A204.1 (cell line): ENCODE data around the gene LINC01488.

Source experiments
- FAIRE-seq: peaks from 2 replicates; lab custom pipeline; 2012; peaks lifted over from hg19 to GRCh38; lab: Jason Lieb, UNC

LINC01488 gene

GRCh38 chr11:69479591-69480271, 1.7 kb upstream of the LINC01488 start:
- FAIRE-seq, result no peak

- FAIRE-seq, result no peak
These were observed 693 bp upstream of the LINC01488 start for GRCh38 chr11:69480547-69481392.

DNA sequence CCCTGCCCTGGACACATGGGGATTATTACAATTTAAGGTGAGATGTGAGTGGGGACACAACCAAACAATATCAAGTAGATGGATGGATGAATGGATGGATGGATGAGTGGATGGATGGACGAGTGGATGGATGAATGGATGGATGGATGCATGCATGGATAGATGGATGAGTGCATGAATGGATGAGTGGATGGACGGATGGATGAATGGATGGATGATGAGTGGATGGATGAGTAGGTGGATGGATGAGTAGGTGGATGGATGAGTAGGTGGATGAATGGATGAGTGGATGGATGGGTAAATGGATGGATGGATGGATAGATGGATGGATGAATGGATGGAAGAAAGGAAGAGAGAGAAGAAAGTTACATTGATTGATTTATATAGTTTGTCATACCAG, 859 bp downstream of the LINC01488 start:
- FAIRE-seq, result no peak

DNA sequence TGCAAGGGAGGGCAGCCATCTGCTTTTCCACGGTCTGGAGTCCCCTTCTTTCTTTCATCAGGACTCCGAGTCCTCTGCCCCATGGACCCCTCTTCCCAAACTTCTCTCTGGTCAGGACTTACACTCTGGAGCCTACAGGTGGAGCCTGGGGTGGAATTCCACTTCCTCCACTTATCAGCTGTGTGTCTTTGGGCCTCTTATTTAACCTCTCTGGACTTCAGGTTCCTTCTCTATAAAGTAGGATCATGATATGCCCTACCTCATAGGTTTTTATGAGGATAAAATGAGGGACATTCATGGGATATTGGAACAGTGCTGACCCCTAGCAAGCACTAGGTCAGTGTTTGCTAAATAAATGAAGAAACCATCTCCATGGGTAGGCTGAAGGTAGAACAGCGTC, 1.7 kb downstream of the LINC01488 start:
- FAIRE-seq, result no peak

GRCh38 chr11:69483691-69484426, 2.4 kb downstream of the LINC01488 start:
- no peak for FAIRE-seq

GRCh38 chr11:69484427-69485259, 3.2 kb downstream of the LINC01488 start:
- no peak for FAIRE-seq

GRCh38 chr11:69485337-69486041, 4.0 kb downstream of the LINC01488 start:
- no peak for FAIRE-seq

GRCh38 chr11:69486056-69486772, 4.8 kb downstream of the LINC01488 start:
- FAIRE-seq, result no peak

DNA sequence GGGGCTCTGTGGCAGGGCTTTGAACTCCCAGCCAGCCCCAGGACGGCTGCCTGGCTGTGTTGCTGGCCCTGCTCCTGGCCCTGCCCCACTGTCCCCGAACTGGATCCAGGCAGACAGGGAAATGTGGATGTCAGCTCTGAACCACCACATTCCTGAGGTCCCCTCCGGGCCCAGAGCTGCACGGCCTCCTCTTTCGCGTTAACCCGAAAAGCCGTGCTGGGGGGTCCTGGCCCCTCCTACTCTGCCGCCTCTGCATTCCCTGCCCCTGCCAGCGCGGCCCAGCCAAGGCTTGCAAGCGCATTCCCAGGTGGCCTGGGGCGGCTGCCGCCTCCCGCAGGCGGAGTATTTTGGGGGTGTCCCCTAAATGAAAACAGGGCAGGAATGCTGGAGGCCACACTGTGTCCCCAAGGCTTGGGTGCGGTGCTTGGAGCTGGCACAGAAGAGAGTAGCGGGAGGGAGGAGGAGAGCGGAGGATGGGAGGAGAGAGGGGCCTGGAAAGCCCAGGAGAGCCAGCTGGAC, 5.4 kb downstream of the LINC01488 start:
- no peak for FAIRE-seq

- FAIRE-seq, result no peak
These were observed 5.9 kb downstream of the LINC01488 start for GRCh38 chr11:69487391-69487790.

- FAIRE-seq, result no peak
These were observed 6.5 kb downstream of the LINC01488 start for GRCh38 chr11:69487849-69488542.

DNA sequence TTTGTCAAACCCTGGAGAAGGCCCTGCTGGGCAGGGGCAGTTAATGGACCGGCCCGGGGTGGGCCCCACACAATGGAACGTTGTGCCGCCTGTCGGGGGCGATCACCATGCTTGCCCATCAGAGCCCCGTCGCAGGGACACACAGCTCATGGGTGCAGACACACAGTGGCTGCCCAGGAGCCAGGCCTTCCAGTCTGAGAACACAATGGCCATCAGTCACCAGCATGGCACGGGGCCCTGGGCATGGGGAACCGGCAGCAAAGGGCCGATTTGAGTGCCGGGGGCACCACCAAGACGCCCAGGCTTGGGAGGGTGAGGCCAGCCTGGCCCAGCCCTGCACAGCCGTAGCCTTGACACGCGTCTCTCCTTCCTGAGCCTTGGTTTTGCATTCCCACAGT, 7.1 kb downstream of the LINC01488 start:
- no peak for FAIRE-seq

DNA sequence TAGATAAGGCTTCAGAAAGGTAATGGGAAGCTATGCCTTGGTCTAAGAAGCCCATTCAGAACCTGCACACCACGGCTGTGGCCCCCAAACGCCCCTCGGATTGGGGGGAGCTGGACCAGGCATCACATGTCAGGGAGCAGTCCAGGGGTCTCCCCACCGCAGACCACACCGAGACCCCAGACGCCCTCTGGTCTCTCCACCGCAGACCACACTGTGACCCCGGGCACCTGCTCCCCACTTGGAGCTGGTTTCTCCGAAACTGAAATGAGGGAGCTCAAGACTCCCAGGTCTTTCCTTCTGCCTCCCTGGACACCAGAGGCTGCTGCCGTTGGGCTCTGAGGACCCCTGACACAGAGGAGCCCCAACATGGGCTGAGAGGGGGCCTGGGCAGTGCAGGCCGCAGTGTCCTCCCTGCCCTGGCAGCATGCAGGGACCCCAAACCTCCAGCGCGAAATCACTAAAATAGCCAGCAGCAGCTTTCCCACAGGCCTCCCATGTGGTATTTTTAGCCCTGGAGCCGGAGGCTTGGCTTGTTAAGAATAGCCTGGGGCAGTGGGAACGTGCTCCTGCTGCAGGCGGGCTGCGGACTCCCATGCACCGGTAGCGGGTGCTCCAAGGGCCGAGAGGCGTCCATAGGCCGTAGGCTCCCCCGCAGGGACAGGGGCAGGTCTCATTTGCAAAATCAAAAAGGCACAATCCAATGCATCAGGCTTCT, 7.7 kb downstream of the LINC01488 start:
- FAIRE-seq, result no peak

DNA sequence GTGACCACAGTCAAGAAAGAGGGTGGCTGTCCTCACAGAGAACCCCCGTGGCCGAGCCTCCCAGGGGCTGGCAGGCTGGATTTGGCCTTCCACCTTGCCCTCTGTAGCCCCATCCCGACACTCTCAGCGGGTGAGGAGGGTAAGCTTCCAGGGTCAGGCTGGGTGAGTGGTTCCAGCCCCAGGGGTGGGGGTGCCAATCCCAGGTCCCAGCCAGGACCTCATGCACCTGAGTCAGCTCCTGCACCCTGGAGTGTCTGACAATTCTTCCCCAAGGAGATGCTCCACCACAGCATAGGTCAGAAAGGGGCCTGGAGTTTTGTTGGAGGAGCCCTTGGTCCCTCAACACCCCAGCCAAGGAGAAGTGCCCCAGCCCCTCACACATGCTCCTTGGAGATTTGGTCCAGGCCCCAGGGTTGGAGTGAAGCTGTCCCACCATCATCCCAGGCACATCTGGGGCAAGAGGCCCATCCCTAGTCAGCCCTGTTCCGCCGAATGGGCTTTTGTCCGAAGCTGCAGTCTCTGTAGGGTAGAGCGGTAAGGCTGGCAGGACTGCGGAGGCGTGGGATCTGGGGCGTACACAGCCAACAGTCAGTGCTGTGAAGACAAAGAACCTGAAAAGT, 8.4 kb downstream of the LINC01488 start:
- FAIRE-seq, result no peak

DNA sequence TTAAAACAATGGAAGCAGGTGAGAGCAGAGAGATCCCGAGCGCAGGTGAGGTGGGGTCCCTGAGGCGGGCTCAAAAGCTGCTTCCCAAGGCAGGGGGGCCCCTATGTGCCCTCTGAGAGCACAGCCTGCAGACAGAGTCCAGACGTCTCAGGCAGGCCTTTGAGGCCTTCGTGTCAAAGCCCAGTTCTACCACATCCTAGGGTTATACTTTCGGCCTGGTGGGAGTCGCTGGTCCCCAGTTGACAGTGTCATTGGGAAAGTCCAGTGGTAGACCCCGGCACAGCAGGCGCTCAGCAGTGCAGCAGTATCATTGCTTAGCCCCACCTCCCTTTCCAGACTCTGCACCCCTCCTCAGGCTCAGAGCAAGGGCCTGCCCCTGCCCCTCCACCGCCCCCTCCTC, 9.1 kb downstream of the LINC01488 start:
- FAIRE-seq, result no peak

GRCh38 chr11:69491071-69492031, 9.9 kb downstream of the LINC01488 start:
- no peak for FAIRE-seq

DNA sequence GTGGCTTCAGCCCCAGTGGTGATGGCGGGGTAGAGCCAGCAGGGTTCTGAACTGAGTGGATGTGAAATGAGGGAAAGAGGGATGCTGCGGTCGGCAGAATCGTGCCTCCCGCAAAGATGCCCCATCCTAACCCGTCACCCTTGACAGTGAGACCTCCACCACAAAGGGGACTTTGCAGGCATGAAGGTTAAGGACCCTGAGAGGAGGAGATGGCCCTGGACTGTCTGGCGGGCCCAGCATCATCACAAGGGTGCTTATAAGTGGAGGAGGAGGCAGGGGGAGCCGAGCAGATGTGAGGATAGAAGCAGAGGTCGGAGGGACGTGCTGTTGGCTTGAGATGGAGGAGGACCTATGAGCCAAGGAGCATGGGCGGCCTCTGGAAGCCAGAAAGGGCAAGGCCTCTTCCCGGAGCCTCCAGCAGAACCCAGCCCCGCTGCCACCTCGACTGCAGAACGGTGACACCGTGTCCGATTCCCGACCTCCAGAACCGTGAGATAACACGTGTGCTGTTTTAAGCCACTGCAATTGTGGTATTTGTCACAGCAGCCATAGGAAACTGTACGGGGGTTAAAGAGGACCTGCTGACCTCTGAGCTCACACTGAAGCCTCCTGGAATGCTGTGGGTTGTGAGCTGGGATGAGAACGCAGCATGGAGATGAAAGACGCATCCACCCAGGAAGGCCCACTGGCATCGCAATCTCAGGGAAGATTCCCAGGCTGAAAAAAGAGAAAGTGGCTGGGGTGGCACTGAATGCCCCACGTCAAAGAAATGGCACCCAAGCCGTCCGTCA, 10.9 kb downstream of the LINC01488 start:
- no peak for FAIRE-seq
